ENCODE results near the gene DISP1. TPM values are rescaled to one million over a fixed set of nuclear protein-coding genes. Genes with fewer than 3 reads are reported as not detected.
A peak's percentile ranks its signal among the peaks of the same experiment; 100 is the strongest.

Gene DISP1
- total RNA-seq, 2 donors from 2014 or later = 5.6 to 7.0 TPM

GRCh38 chr1:222769971-222770620, 44.7 kb upstream of the DISP1 start:
- H3K27ac ChIP-seq = no peak overlapping the region
- ATAC-seq (ENCODE audit: insufficient number of reproducible peaks, low FRiP score, low read depth) (no peak), DNase-seq (ENCODE audit: low spot score) (no peak)

GRCh38 chr1:222772996-222773379, 41.9 kb upstream of the DISP1 start:
- Histone ChIP-seq H3K4me1 (ENCODE audit: control insufficient read depth in 1 of 2, low read depth in 2 of 2) (peaks cover 0 to 2% of the 10 kb centered on the region in 2 donors), H3K36me3 (no peaks in the 10 kb centered on the region), H3K9me3 (peaks cover 7% of the 10 kb centered on the region), H3K27me3 (replicated peaks; ENCODE audit: insufficient read depth) (no peaks in the 10 kb centered on the region), H3K27ac (peak overlapping the region in 1 of 2 donors; percentile 51), H3K4me3 (no peak overlapping the region)
- ATAC-seq (ENCODE audit: insufficient number of reproducible peaks, low FRiP score, low read depth) (no peak), DNase-seq (ENCODE audit: low spot score) (no peak)
- TF ChIP-seq CTCF (IDR thresholded peaks at IDR 0.05) = no peak

More at GRCh38 chr1:222769971-222770620, 44.7 kb upstream of the DISP1 start:
- TF ChIP-seq CTCF (IDR thresholded peaks at IDR 0.05) = no peak
- Histone ChIP-seq H3K4me3 (no peak overlapping the region), H3K36me3 (no peaks in the 10 kb centered on the region), H3K27me3 (replicated peaks; ENCODE audit: insufficient read depth) (no peaks in the 10 kb centered on the region), H3K9me3 (peaks cover 7% of the 10 kb centered on the region), H3K4me1 (ENCODE audit: control insufficient read depth in 1 of 2, low read depth in 2 of 2) (peaks cover 0 to 2% of the 10 kb centered on the region in 2 donors)

- no peak for TF ChIP-seq CTCF (IDR thresholded peaks at IDR 0.05)
- Histone ChIP-seq H3K27ac (no peak overlapping the region), H3K4me1 (ENCODE audit: control insufficient read depth in 1 of 2, low read depth in 2 of 2) (peaks cover 0 to 2% of the 10 kb centered on the region in 2 donors), H3K27me3 (replicated peaks; ENCODE audit: insufficient read depth) (no peaks in the 10 kb centered on the region), H3K4me3 (no peak overlapping the region), H3K36me3 (no peaks in the 10 kb centered on the region), H3K9me3 (no peaks in the 10 kb centered on the region)
- no peak for DNase-seq (ENCODE audit: low spot score)
- ATAC-seq (ENCODE audit: insufficient number of reproducible peaks, low FRiP score, low read depth) = no peak
These were observed 37.4 kb upstream of the DISP1 start for GRCh38 chr1:222777463-222777862.

GRCh38 chr1:222777977-222778376, 36.9 kb upstream of the DISP1 start:
- TF ChIP-seq CTCF (IDR thresholded peaks at IDR 0.05) = no peak
- no peak for DNase-seq (ENCODE audit: low spot score)
- ATAC-seq (ENCODE audit: insufficient number of reproducible peaks, low FRiP score, low read depth) = no peak

GRCh38 chr1:222781251-222781650, 33.6 kb upstream of the DISP1 start:
- H3K27me3 ChIP-seq (replicated peaks; ENCODE audit: insufficient read depth) = no peaks in the 10 kb centered on the region
- no peaks in the 10 kb centered on the region for H3K4me1 ChIP-seq (ENCODE audit: control insufficient read depth in 1 of 2, low read depth in 2 of 2)
- no peak for ATAC-seq (ENCODE audit: insufficient number of reproducible peaks, low FRiP score, low read depth)
- no peaks in the 10 kb centered on the region for H3K36me3 ChIP-seq
- DNase-seq (ENCODE audit: low spot score) = no peak
- no peak overlapping the region for H3K27ac ChIP-seq
- no peaks in the 10 kb centered on the region for H3K9me3 ChIP-seq
- no peak for TF ChIP-seq CTCF (IDR thresholded peaks at IDR 0.05)
- H3K4me3 ChIP-seq = no peak overlapping the region

More at GRCh38 chr1:222777977-222778376, 36.9 kb upstream of the DISP1 start:
- no peak overlapping the region for H3K27ac ChIP-seq
- H3K4me1 ChIP-seq (ENCODE audit: control insufficient read depth in 1 of 2, low read depth in 2 of 2) = peaks cover 0 to 2% of the 10 kb centered on the region in 2 donors
- no peaks in the 10 kb centered on the region for H3K9me3 ChIP-seq
- H3K4me3 ChIP-seq = no peak overlapping the region
- no peaks in the 10 kb centered on the region for H3K36me3 ChIP-seq
- H3K27me3 ChIP-seq (replicated peaks; ENCODE audit: insufficient read depth) = no peaks in the 10 kb centered on the region

Measured in thoracic aorta (tissue), 2 donors.